ENCODE data around the gene CEACAM18. TPM values are rescaled to one million over a fixed set of nuclear protein-coding genes. Genes with fewer than 3 reads are reported as not detected.

Gene CEACAM18
- total RNA-seq, 1 donor from 2014 or later, result not detected

DNA sequence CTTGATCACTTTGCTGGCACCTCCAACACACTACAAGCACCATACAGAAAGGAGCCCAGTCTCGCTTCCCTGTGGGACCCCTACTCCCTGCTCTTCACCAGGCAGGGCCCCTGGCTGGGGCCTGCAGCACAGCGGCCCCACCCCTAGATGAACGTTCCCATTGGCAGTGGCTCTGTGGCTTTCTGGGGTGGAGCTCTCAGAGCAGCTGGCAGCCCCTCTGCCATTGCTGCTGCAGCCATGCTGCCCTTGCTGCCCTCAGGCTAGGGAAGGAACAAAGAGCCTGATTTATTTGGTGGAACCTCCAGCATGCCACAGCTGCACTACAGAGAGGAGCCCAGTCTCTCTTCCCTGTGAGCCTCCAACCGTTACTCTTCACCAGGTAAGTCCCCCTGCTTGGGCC is 47.3 kb downstream of the CEACAM18 start:
- no peaks in the 10 kb centered on the region for H3K36me3 Mint-ChIP-seq (ENCODE audit: low read depth, unreplicated experiment)
- no peak overlapping the region for H3K4me3 Mint-ChIP-seq (ENCODE audit: unreplicated experiment)
- no peak for DNase-seq (ENCODE audit: low spot score)
- TF ChIP-seq, protein P1, sequence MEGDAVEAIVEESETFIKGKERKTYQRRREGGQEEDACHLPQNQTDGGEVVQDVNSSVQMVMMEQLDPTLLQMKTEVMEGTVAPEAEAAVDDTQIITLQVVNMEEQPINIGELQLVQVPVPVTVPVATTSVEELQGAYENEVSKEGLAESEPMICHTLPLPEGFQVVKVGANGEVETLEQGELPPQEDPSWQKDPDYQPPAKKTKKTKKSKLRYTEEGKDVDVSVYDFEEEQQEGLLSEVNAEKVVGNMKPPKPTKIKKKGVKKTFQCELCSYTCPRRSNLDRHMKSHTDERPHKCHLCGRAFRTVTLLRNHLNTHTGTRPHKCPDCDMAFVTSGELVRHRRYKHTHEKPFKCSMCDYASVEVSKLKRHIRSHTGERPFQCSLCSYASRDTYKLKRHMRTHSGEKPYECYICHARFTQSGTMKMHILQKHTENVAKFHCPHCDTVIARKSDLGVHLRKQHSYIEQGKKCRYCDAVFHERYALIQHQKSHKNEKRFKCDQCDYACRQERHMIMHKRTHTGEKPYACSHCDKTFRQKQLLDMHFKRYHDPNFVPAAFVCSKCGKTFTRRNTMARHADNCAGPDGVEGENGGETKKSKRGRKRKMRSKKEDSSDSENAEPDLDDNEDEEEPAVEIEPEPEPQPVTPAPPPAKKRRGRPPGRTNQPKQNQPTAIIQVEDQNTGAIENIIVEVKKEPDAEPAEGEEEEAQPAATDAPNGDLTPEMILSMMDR (IDR thresholded peaks at IDR 0.05; ENCODE audit: unreplicated experiment), result no peak
- H3K9me3 Mint-ChIP-seq (ENCODE audit: unreplicated experiment), result peaks cover 4% of the 10 kb centered on the region
- H3K27ac Mint-ChIP-seq (ENCODE audit: unreplicated experiment), result no peak overlapping the region
- H3K4me1 Mint-ChIP-seq (ENCODE audit: unreplicated experiment), result no peaks in the 10 kb centered on the region
- H3K27me3 Mint-ChIP-seq (ENCODE audit: unreplicated experiment), result no peaks in the 10 kb centered on the region

DNA sequence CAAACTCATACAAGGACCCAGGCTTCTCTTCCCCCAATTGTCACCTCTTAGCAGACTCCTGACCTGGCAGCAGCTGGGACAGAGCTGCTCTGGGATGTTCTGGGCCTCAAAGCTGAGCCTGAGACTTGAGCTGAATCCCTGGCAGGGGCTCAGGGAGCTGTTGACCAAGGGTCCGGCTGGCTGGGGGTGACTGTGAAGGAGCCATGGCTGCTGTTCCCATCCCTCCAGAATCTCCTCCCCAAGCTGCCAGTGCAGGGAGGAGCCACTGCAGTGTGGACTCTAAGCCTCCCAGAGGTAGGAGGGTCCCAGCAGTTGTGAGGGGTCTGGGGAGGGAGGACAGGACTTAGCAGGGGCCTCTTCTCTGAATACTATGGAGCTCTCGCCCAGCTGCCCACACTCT is 51.0 kb downstream of the CEACAM18 start:
- H3K36me3 Mint-ChIP-seq (ENCODE audit: low read depth, unreplicated experiment), result no peaks in the 10 kb centered on the region
- H3K9me3 Mint-ChIP-seq (ENCODE audit: unreplicated experiment), result peaks cover 4% of the 10 kb centered on the region
- H3K27ac Mint-ChIP-seq (ENCODE audit: unreplicated experiment), result no peak overlapping the region
- TF ChIP-seq, protein P1 (IDR thresholded peaks at IDR 0.05; ENCODE audit: unreplicated experiment), result no peak
- no peaks in the 10 kb centered on the region for H3K4me1 Mint-ChIP-seq (ENCODE audit: unreplicated experiment)
- H3K4me3 Mint-ChIP-seq (ENCODE audit: unreplicated experiment), result no peak overlapping the region
- DNase-seq (ENCODE audit: low spot score), result no peak
- no peaks in the 10 kb centered on the region for H3K27me3 Mint-ChIP-seq (ENCODE audit: unreplicated experiment)

DNA sequence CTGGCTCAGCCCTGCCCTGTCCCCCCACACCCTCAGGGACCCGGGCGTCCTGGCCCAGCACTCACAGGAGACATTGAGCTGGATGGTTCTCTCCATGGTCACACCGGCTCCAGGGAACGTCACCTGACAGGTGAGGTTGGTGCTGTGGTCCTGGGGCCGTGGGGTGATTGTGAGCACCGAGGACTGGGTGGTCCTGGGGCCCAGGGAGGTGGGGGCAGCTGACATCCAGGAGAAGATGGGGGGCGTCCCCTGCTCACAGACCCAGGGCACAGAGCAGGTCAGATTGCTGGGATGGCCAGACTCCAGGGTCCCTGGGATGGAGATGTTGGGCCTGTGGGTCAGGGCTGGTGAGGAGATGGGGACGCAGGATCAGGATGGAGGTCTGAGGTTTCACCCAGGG is 52.3 kb downstream of the CEACAM18 start:
- H3K36me3 Mint-ChIP-seq (ENCODE audit: low read depth, unreplicated experiment), result no peaks in the 10 kb centered on the region
- DNase-seq (ENCODE audit: low spot score), result no peak
- H3K27me3 Mint-ChIP-seq (ENCODE audit: unreplicated experiment), result no peaks in the 10 kb centered on the region
- no peak overlapping the region for H3K27ac Mint-ChIP-seq (ENCODE audit: unreplicated experiment)
- peaks cover 4% of the 10 kb centered on the region for H3K9me3 Mint-ChIP-seq (ENCODE audit: unreplicated experiment)
- H3K4me1 Mint-ChIP-seq (ENCODE audit: unreplicated experiment), result no peaks in the 10 kb centered on the region
- TF ChIP-seq, protein P1 (IDR thresholded peaks at IDR 0.05; ENCODE audit: unreplicated experiment), result no peak
- H3K4me3 Mint-ChIP-seq (ENCODE audit: unreplicated experiment), result no peak overlapping the region

DNA sequence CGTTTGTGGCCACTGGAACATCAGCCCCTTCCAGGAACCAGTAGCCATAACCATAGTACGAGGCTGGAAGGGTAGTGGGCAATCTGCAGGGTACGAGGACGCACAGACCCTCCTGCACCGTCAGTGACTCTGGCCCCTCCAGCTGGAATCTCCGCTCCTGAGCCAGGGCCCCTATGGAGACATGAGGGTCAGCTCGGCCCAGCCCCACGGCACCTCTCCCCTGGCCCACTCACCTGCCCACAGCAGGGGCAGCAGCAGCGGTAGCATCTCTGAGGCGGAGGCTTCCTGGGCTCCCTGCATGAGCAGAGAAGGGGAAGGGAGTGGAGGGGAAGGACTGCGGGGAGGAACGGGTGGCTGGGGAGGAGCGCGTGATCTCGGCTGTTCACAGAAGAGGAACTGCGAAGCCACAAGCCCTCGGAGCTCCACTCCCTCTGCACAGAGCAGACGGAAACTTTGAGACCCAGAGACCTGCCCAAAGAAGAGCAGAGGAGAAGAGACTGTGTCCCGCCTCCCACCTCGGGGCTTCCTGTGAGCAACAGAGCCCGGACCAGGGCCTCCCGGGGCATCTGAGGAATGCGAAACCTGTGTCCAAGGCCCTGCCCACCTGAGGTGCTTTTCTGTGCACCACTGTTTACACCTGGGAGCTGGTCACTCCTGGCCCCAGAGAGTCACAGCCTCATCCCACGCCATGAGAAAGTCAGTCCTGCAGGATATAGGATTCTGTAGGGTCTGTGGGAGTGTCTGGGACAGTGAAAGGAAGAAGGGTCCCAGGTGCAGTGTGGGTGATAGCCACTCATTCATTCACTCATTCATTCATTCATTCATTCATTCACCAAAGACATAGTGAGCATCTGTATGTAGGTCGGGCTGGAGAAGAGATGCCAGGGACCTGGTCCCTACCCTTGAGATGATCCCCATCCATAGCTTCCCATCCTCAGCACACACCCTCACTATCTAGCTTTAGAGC is 53.3 kb downstream of the CEACAM18 start, which contains the start of gene SIGLEC6:
SIGLEC6 (minus strand) TSS at position 322 of the 967 bp plus-strand sequence; CDS start at position 300, 22 bp downstream.
- peaks cover 3% of the 10 kb centered on the region for H3K4me1 Mint-ChIP-seq (ENCODE audit: unreplicated experiment)
- no peak within 1 kb of the TSS for H3K4me3 Mint-ChIP-seq (ENCODE audit: unreplicated experiment)

More for the DNA sequence above, 53.3 kb downstream of the CEACAM18 start, which contains the start of gene SIGLEC6:
- H3K36me3 Mint-ChIP-seq (ENCODE audit: low read depth, unreplicated experiment), result no peaks in the 10 kb centered on the region
- DNase-seq (ENCODE audit: low spot score), result no peak
- TF ChIP-seq, protein P1 (IDR thresholded peaks at IDR 0.05; ENCODE audit: unreplicated experiment), result no peak
- no peaks in the 10 kb centered on the region for H3K27me3 Mint-ChIP-seq (ENCODE audit: unreplicated experiment)
- peaks cover 4% of the 10 kb centered on the region for H3K9me3 Mint-ChIP-seq (ENCODE audit: unreplicated experiment)
- H3K27ac Mint-ChIP-seq (ENCODE audit: unreplicated experiment), result no peak within 1 kb of the TSS
